Mucosa of rectum (tissue), 2 donors: ENCODE data around the gene CARD10.

Source experiments
- H3K27ac ChIP-seq, 2 donors: one replicate each; pipeline ENCODE4 v1.7.0; 2013; ENCODE audit warnings: inconsistent platforms in 2 of 2, low read depth in 2 of 2, low read length in 2 of 2
- H3K27me3 ChIP-seq, 2 donors: one replicate each; pipeline ENCODE4 v1.7.0; 2013; ENCODE audit warnings: low read length in 2 of 2; ENCODE audit not compliant: control insufficient read depth in 2 of 2, insufficient read depth in 2 of 2
- H3K36me3 ChIP-seq, 2 donors: one replicate each; pipeline ENCODE4 v1.7.0; 2013; ENCODE audit warnings: low read length in 2 of 2; ENCODE audit not compliant: control insufficient read depth in 2 of 2, insufficient read depth in 2 of 2
- H3K4me1 ChIP-seq, 2 donors: one replicate each; pipeline ENCODE4 v1.7.0; 2013; ENCODE audit warnings: low read length in 2 of 2, mild to moderate bottlenecking in 1 of 2; ENCODE audit not compliant: control insufficient read depth in 2 of 2, insufficient read depth in 2 of 2
- H3K4me3 ChIP-seq, 2 donors: one replicate each; pipeline ENCODE4 v1.7.0; 2013; ENCODE audit warnings: low read length in 2 of 2
- H3K9ac ChIP-seq, 2 donors: one replicate each; pipeline ENCODE4 v1.7.0; 2013; ENCODE audit warnings: low read length in 2 of 2, low read depth in 1 of 2, mild to moderate bottlenecking in 1 of 2
- H3K9me3 ChIP-seq, 2 donors: one replicate each; pipeline ENCODE4 v1.7.0; 2013; ENCODE audit warnings: low read length in 2 of 2; ENCODE audit not compliant: control insufficient read depth in 2 of 2
- donor health status: healthy.
- donor health status: Normal muscosa, but diverticular disease.

The CARD10 gene

DNA sequence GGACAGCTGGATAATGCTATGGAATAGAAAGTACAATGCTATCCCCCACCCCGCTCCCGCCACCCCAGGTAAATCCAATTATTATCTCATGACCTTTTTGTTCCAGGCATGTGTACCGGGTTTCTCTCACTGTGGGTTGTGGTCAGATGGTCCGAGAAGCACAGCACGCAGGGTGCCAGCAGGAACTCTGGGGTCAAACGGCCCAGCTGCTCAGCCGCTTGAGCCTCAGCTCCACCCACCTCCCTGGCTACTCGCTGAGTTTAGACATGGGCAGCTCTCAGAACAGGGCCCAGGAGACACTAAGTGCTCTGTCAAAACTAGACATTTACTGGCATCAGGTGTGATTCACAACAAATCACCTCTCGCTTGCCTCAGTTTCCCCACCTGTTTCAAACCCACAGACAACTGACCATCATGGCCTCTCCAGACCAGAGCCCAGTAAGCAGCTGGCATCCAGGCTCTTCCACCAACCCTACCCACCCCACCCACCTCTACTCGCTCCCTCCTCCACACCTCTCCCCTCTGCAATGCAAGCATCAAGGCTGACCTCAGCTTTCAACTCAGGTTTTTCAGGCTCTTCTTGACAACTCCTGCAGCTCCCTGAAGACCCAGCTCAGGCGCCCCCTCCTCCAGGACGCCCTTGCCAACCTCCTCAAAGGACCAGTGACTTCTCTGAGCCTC lies 20.0 kb downstream of the CARD10 start:
- H3K27ac ChIP-seq: peak overlapping the region; percentile 37 to 100
- no peak overlapping the region for H3K4me3 ChIP-seq
- peaks cover 8 to 14% of the 10 kb centered on the region in 2 donors for H3K36me3 ChIP-seq
- peak overlapping the region in 1 of 2 donors; percentile 52 for H3K9ac ChIP-seq
- H3K4me1 ChIP-seq: peaks cover 49 to 54% of the 10 kb centered on the region in 2 donors
- no peaks in the 10 kb centered on the region for H3K27me3 ChIP-seq
- no peaks in the 10 kb centered on the region for H3K9me3 ChIP-seq

DNA sequence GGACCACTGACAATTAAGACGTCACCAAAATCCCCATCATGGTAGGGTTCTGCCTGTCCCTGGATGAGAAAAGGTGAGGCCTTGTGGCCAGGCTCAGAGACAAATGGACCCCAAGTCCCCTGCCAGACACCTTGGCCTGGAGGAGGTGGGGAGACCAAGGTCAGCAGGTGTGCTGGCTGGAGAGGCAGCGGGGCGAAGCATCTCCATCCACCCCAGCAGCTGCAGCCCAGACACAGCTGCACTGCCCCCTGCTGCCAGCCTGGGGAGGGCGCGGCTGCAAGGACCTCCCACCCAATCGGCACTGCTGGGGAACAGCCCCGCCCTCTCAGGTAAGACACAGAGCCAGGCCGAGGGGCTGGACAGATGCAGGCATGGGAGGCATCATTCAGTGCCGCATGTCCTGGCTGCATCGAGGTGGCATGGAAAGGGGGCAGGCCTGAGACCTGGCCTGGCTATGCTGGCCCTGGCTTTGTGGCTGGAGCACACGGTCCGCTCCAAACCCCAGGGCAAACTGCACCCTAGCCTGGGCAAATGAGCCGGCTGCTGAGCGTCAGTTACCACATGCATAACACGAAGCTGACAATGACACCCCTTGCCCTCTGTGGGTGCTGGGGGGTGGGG lies 20.8 kb downstream of the CARD10 start:
- Histone ChIP-seq H3K9ac (no peak overlapping the region), H3K4me3 (no peak overlapping the region), H3K27me3 (no peaks in the 10 kb centered on the region), H3K4me1 (peaks cover 42 to 46% of the 10 kb centered on the region in 2 donors), H3K9me3 (no peaks in the 10 kb centered on the region), H3K36me3 (peaks cover 11 to 13% of the 10 kb centered on the region in 2 donors), H3K27ac (no peak overlapping the region)

DNA sequence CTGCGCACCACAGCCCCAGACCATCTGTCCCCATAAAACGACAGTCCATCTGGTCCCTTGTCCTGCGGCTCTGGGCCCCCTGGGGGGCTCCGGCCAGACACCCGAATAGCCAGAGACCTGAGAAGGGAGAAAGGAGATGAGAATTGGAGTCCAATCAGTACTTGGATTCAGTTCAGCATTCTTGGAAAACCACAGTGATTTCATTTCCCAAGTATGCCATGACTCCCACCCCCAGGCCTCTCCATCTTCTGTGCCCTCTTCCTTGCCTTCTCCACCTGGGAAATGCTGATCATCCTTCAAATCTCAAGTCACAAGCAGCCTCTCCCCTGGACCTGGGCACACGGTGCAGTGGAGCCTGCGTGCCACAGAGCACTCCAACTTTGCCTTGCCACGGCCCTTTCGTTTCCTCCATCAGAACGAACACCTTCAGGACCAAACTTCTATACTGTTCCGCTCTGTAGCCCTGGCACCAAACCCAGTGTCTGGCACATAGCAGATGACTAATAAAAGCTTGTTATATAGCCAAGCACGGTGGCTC lies 22.1 kb downstream of the CARD10 start:
- Histone ChIP-seq H3K27ac (no peak overlapping the region), H3K4me1 (peaks cover 31 to 33% of the 10 kb centered on the region in 2 donors), H3K36me3 (peaks cover 11 to 13% of the 10 kb centered on the region in 2 donors), H3K27me3 (no peaks in the 10 kb centered on the region), H3K9me3 (no peaks in the 10 kb centered on the region), H3K9ac (no peak overlapping the region), H3K4me3 (no peak overlapping the region)

DNA sequence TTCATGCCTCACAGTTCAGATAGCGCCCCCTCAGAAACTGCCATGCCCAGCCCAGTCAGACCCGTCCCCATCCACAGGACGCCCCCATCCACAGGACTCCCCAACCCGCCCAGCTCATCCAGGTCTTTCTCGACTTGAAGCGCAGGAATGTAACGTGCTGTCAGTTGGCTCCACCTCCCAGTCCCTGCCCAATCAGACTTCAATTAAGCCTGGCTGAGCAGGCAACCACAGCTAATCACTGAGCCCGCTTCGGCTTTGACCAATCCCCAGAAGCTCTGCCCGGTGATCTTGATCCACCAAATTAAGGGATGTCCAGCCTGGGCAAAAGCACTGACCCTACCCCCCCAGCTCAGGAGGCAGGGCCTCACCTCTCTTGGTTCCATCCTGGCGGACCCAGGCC lies 22.6 kb downstream of the CARD10 start:
- H3K4me1 ChIP-seq: peaks cover 27 to 32% of the 10 kb centered on the region in 2 donors
- H3K27me3 ChIP-seq: no peaks in the 10 kb centered on the region
- H3K4me3 ChIP-seq: no peak overlapping the region
- H3K9me3 ChIP-seq: no peaks in the 10 kb centered on the region
- peaks cover 11 to 13% of the 10 kb centered on the region in 2 donors for H3K36me3 ChIP-seq
- no peak overlapping the region for H3K9ac ChIP-seq
- no peak overlapping the region for H3K27ac ChIP-seq

DNA sequence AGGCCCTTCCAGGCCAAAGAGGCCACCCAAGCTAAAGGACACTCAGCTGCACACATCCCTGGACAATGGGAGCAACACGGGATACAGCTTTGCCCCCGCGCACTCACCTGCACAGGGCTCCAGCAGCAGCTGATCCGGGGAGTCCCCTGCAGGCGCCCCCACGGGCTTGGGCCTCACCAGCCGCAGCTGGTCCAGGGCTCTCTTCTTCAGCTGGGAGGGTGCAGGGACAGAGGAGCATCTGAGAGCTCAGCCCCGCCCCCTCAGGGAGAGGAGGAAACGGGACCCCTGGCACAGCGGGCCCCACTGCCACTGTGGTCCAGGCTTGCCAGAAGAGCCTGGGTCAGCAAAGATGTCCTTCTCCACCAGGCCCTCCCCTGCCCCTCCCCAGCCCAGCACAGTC lies 25.2 kb downstream of the CARD10 start:
- Histone ChIP-seq H3K4me3 (no peak overlapping the region), H3K27ac (no peak overlapping the region), H3K36me3 (peaks cover 15 to 16% of the 10 kb centered on the region in 2 donors), H3K9me3 (no peaks in the 10 kb centered on the region), H3K27me3 (no peaks in the 10 kb centered on the region), H3K4me1 (peaks cover 6 to 8% of the 10 kb centered on the region in 2 donors), H3K9ac (no peak overlapping the region)

DNA sequence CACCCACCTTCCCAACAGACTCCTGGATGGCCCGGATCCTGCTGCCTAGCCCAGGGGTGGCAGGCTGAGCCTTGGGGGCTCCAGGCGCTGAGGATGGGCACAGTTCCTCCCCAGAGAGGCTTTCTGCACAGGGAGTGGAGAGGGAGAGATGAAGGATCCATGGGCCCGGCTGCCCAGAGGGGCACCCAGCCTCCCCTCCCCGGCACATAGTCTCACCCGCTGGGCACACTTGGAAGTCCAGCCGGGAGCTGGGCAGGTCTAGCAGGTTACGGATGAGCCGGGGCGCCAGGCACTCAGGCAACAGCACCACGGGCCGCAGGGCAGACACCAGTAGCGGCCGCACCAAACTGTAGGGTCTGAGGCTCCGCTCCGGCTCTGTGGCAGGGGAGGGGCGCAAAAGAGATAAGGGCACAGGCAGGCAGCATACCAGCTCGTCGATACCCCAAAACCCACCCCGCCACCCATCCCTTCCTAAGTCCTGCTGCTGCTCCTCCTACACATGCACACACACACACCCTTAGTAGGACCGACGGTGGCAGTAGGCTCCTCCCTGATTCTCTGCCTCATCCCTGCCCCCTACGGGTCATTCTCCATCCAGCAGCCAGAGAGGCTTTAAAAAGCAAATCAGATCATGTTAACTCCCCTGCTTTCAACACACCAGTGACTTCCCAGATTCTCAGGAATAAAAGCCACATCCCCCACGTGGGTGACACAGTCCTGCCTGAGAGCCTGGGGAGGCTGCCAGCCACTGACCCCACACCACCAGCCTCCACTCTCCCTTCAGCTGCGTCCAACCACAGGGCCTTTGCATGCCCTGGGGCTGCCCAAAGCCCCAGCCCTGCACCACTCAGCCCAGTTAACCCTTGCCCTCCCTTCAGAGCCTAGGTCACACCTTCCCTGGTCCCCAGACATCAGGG lies 26.5 kb downstream of the CARD10 start:
- Histone ChIP-seq H3K9ac (no peak overlapping the region), H3K4me1 (peaks cover 0 to 4% of the 10 kb centered on the region in 2 donors), H3K36me3 (peaks cover 15 to 16% of the 10 kb centered on the region in 2 donors), H3K9me3 (no peaks in the 10 kb centered on the region), H3K27ac (no peak overlapping the region), H3K27me3 (no peaks in the 10 kb centered on the region), H3K4me3 (no peak overlapping the region)

DNA sequence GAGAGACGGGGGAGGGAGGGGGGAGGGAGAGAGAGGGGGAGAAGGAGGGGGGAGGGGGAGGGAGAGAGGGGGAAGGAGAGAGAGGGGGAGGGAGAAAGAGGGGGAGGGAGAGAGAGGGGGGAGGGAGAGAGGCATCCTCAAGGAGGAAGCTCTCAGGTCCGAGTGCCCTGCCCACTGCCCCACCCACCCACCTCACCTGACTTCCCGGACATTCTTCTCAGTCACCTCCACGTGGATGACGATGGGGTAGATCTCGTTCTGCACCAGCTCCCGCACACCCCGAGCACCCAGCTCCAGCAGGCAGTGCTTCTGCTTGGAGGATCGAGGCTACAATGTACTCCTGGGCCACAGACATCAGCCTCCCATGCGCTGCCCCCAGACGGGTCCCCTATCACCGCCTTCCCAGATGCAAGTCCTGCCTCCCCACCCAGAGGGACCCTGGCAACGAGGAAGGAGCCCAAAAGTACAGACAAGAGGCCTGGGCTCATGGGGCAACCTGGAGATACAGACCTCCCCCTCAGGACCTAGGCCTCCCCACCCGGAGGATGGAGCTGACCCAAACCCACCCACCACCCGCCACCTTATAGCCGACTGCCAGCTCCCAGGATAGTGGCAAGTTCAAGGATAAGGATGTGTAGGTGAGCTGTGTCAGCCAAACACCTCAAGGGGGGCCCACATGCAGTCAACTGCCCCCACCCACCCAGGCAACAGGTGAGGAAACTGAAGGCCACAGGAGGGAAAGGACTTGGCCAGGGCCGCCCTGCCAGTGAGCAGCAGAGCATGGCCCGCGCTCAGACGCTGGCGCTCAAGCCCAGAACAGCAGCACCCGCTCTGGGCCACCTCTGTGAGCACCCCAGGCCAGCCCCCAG lies 27.4 kb downstream of the CARD10 start:
- Histone ChIP-seq H3K36me3 (peaks cover 14 to 15% of the 10 kb centered on the region in 2 donors), H3K4me1 (peaks cover under 1 to 6% of the 10 kb centered on the region in 2 donors), H3K9ac (no peak overlapping the region), H3K4me3 (no peak overlapping the region), H3K9me3 (no peaks in the 10 kb centered on the region), H3K27ac (no peak overlapping the region), H3K27me3 (no peaks in the 10 kb centered on the region)

DNA sequence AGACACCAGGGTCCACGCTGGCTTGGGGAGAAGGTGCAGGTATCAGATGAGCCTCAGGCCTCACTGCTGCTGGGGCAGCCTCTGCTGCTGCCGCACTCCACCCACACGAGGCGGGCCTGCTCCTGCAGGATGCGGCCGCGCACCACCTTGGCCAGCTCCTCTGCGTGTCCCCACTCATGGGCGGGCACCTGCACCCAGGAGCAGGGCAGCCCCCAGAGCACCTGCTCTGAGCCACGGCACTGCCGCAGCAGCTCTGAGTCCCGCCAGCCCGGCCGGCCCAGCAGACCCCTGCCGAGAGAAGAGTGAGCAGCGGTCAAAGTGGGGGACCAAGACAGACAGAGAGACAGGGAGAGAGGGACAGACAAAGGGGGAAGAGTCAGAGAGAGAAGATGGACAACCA lies 28.1 kb downstream of the CARD10 start:
- Histone ChIP-seq H3K27me3 (no peaks in the 10 kb centered on the region), H3K4me1 (peaks cover 5 to 11% of the 10 kb centered on the region in 2 donors), H3K4me3 (no peak overlapping the region), H3K9me3 (no peaks in the 10 kb centered on the region), H3K9ac (no peak overlapping the region), H3K36me3 (peaks cover 10 to 15% of the 10 kb centered on the region in 2 donors), H3K27ac (no peak overlapping the region)

DNA sequence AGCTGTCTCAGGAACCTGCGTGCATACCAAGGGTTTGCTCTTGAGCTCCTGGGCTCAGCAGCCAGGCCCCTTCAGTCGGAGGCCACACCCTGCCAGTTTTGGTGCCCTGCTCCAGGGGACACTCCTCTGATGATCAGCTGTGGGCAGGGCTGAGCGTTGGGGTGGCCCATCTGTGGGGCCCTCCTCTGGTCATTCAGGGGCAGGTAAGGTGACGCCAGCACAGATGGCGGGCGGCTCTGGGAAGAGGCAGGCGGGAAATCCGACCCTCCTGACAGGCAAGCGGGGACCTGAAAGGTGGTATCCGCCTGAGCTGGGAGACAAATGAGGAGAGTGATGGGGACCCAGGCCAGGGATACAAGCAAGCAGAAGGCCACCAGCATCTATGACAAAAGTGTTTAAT lies 29.2 kb downstream of the CARD10 start:
- H3K36me3 ChIP-seq: peaks cover 9 to 12% of the 10 kb centered on the region in 2 donors

More for the DNA sequence above, 29.2 kb downstream of the CARD10 start:
- Histone ChIP-seq H3K4me1 (peaks cover 5 to 11% of the 10 kb centered on the region in 2 donors), H3K27ac (no peak overlapping the region), H3K9ac (no peak overlapping the region), H3K9me3 (no peaks in the 10 kb centered on the region), H3K27me3 (no peaks in the 10 kb centered on the region), H3K4me3 (no peak overlapping the region)
